ENCODE measurements around the gene ANKRD12.

GRCh38 chr18:9130806-9131205 is 5.8 kb upstream of the ANKRD12 start:
- TF ChIP-seq CTCF (IDR thresholded peaks at IDR 0.05; ENCODE audit: low read depth, low read length, poor library complexity, severe bottlenecking) (no peak), EZH2phosphoT487 (IDR thresholded peaks at IDR 0.05; ENCODE audit: borderline replicate concordance, low read length) (no peak)

Measured in DOHH2 (cell line).